IPS-NIHi11 (cell line): Measurements from ENCODE around the gene SHISA5.
"Not testable (repeated sequence)": the region's sequence is repeated elsewhere in the genome, so short reads cannot be mapped to it uniquely, and the experiment has no call there.

Experiments used
- DNase-seq: peaks from one replicate; pipeline ENCODE4 v3.0.0; 2012; ENCODE audit warnings: mixed read lengths, low spot score

Gene SHISA5

DNA sequence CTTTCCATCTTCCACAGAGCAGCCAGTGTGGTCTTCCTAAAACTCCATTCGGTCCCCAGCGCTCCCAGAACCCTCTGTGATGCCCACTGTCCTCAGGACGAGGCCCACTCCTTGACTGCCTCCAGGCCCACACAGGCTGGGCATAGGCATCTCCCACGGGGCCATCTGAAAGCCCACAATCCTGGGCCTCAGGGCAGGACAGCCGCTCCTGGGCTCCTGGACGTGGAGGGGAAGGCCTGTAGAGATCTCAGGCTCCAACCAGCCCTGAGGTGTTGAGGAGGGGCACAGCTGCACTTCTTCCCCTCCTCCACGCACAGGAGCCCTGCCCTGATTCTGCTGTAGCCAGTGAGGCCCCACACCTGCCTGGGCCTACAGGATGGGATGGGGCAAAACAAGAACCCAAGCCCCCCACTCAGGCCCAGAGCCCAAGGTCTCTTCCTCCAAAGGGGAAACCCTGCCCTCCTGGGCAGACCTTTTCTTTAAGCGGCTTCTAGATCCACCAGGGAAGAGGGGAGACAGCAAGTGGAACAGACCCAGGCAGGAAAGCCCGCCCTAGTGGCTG is 25.9 kb downstream of the SHISA5 start:
- DNase-seq, result no peak

DNA sequence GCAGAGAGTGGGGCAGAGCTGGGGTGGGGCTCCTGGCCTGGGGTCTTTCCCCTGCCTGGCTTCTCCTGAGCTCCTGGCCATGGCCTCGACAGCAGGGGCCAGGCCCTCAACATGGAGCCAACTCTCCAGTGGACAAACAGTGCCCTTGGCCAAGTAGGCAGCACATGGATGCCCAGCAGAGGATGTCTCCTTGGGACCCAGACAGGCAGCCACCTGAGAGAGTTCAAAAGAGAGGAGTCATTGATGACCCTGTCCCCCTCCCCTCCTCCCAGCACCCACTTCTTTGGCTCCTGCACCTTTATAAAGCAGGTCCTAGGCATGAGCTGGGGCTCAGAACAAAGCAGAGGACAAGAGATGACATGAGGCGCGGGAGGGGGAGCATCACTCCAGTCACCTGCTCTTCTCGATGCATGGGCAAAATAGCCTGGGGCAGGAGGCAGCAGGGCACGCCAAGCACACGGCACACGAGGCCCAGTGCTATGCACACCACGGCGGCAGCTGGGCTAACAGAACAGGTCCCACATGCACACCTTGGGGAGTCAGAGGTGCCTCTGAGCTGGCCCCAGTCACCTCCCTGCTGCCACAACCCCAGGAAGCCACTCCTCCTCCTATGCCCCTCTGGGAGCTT is 27.4 kb downstream of the SHISA5 start:
- DNase-seq, result no peak

GRCh38 chr3:48475188-48475587 is 28.8 kb downstream of the SHISA5 start:
- DNase-seq, result peak; percentile 33

DNA sequence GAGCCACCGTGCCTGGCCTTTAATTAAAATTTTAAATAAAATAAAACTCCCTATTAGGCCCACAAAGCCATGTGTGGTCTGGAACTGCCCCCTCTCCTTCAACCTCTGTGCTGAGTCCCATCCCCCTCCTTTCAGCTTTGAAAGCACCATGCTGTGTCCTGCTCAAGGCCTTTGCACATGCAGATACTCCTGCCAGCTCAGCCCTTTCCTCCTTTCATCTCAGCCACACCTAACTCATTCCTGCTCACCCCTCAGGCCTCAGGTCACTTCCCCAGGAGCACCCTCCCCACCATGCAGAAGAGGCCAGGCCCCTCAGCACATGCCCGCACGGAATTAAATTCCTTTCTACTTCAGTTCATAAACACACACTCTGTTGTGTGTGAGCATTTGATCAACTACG is 29.4 kb downstream of the SHISA5 start:
- DNase-seq, result peak; percentile 84

DNA sequence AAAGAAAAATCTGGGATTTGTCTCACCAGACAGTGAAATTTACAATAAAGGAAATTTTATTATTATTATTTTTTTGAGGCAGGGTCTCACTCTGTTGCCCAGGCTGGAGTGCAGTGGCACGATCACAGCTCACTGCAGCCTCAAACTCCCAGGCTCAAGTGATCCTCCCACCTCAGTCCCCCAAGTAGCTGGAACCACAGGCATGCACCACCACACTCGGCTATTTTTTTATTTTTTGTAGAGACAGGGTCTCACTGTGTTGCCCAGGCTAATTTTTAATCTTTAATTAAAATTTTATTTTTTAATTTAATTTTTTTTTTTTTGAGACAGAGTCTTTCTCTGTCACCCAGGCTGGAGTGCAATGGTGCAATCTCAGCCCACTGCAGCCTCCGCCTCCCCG is 29.9 kb downstream of the SHISA5 start:
- DNase-seq, result not testable (repeated sequence)

GRCh38 chr3:48473617-48473952 is 30.4 kb downstream of the SHISA5 start:
- DNase-seq, result no peak

GRCh38 chr3:48472923-48473616 is 30.9 kb downstream of the SHISA5 start:
- peak; percentile 92 for DNase-seq

DNA sequence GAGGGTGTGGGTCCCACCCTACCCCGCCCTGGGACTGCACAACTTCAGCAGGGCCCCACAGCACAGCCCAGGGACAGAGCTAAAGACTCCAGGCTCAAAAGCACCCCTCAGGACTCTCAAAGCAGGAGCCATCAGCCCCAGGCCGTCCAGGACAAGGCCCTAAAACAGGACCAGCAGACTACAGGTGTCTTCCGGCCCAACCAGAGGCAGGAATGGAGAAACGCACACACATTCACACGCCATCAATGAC is 31.4 kb downstream of the SHISA5 start:
- DNase-seq, result peak; percentile 50

DNA sequence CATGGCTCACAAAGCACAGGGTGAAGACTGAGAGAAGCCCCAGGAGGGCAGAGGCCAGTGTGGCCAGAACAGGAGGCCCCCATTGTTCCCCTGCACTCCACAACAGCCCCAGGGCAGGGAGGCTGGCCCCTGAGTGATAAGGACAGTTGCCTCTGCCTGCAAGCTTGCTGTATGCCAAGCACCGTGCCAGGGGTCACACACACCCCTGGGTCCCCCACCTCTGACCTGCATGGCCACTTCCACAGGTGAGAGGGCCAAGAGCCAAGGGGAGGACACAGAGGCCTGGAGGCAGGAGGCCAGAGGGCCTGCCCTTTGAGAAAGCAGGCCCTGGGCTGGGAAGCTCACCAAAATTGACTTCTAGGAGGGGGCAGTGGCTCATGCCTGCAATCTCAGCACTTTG is 33.7 kb downstream of the SHISA5 start:
- DNase-seq, result no peak

DNA sequence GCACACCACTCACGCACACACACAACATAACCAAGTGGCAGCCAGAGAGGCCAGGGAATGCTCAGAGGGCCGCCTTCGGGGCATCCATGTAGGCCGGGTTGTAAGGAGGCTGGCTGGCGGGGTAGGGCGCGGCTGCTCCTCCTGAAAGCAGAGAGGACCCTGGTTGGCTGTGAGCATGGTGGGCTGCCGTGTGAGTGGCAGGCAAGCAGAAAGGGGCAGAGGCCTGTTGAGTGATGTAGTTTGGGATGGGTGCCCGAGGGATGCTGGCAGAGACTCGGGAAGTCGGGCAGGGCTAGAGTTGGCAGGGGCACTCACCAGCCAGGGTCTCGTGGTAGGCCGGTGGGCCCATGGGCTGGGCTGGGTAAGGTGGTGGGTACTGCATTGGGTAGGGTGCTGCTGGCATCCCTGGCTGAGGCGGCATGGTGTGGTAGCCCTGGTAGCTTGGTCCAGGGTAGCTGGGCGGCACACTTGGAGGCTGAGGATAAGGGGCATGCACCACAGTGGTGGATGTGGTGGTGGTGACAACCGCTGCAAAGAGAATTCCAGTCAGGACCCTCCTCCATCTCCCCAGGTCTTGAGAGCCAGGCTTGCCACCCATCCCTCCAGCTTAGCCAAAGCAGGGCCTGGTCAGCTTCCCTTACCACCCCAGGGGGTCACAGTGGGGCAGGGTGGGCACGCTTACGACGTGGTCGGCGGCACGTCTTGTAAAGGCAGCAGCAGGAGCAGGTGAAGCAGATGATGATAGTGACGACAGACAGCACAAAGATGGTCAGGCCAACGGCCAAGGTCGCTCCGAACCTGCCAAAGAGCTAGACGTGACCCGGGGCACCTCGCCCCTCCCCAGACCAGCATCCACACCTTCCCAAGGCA is 34.7 kb downstream of the SHISA5 start:
- no peak for DNase-seq

- no peak for DNase-seq
These were observed 35.6 kb downstream of the SHISA5 start for GRCh38 chr3:48468329-48468731.

GRCh38 chr3:48467473-48468267 is 36.3 kb downstream of the SHISA5 start:
- no peak for DNase-seq

GRCh38 chr3:48467110-48467454 is 36.9 kb downstream of the SHISA5 start:
- no peak for DNase-seq

GRCh38 chr3:48466386-48467109 is 37.4 kb downstream of the SHISA5 start:
- no peak for DNase-seq

GRCh38 chr3:48465531-48466378 is 38.2 kb downstream of the SHISA5 start:
- DNase-seq, result peak; percentile 96

GRCh38 chr3:48465237-48465530 is 38.8 kb downstream of the SHISA5 start:
- DNase-seq, result no peak

DNA sequence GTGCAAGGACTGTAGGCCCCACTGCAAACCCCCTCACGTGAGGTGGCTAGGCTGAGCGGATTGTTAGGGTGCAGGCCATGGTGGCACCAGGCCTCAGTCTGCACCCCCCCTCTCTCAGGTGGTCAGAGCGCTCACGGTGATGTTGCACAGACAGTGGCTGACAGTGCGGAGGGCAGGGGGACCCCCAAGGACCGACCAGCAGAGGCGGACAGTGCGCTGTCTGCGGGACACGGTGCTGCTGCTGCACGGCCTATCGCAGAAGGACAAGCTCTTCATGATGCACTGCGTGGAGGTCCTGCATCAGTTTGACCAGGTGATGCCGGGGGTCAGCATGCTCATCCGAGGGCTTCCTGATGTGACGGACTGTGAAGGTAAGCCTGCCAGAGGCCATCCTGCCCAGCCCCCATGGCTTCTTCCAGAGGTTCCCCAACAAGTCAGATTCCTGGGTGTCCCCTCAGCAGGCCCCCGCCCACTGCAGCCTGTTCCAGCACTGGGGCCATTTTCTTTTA is 39.2 kb downstream of the SHISA5 start:
- no peak for DNase-seq

DNA sequence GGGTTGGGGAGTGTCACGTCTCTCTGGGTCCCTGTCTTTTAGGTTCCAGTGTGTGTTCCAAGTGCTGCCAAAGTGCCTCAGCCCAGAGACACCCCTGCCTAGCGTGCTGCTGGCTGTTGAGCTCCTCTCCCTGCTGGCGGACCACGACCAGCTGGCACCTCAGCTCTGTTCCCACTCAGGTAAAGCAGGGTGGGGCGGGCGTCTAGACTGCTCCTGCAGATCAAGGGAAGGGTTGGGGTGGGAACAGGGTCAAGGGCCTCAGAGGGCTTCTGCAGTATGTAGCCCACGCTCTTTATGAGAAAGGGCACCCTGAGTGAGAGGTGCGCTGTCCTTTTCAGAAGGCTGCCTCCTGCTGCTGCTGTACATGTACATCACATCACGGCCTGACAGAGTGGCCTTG is 40.3 kb downstream of the SHISA5 start:
- no peak for DNase-seq

DNA sequence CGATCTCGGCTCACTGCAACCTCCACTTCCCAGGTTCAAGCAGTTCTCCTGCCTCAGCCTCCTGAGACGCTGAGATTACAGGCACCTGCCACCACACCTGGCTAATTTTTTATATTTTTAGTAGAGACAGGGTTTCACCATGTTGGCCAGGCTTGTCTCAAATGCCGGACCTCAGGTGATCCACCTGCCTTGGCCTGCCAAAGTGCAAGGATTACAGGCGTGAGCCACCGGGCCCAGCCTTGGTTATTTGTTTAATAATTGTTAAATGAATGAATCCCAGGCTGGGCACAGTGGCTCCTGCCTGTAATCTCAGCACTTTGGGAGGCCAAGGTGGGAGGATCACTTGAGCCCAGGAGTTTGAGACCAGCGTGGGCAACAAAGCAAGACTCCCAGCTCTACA is 42.2 kb downstream of the SHISA5 start:
- not testable (repeated sequence) for DNase-seq

DNA sequence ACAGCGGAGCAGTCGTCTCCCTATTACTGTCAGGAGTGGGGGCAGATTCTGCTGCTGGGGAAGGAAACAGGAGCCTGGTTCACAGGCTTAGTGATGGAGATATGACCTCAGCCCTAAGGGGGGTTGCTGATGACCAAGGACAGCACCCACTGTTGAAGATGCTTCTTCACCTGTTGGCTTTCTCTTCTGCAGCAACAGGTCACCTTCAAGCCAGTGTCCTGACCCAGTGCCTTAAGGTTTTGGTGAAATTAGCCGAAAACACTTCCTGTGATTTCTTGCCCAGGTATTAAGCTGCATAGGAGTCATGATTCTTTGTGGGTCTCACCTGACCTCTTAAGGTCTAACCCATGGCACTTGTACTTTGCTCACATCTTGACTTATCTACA is 43.5 kb downstream of the SHISA5 start:
- no peak for DNase-seq
